Endothelial cell (in vitro differentiated cells): ENCODE data around the gene ADAM30. TPM values are rescaled to one million over a fixed set of nuclear protein-coding genes. Genes with fewer than 3 reads are reported as not detected.
"Not testable (repeated sequence)": the region's sequence is repeated elsewhere in the genome, so short reads cannot be mapped to it uniquely, and the experiment has no call there.

Source experiments
- DNase-seq: peaks from one replicate; pipeline ENCODE4 v3.0.0; 2021; ENCODE audit warnings: low spot score
- H3K27ac Mint-ChIP-seq: one replicate; pipeline ENCODE4 v1.8.0; 2021; ENCODE audit warnings: mixed read lengths, inconsistent platforms; ENCODE audit not compliant: unreplicated experiment
- H3K27me3 Mint-ChIP-seq: one replicate; pipeline ENCODE4 v1.8.0; 2021; ENCODE audit warnings: mild to moderate bottlenecking, moderate library complexity, mixed read lengths, inconsistent platforms; ENCODE audit not compliant: unreplicated experiment
- H3K36me3 Mint-ChIP-seq: one replicate; pipeline ENCODE4 v1.8.0; 2021; ENCODE audit warnings: mild to moderate bottlenecking, low read depth, mixed read lengths, inconsistent platforms; ENCODE audit not compliant: unreplicated experiment
- H3K4me1 Mint-ChIP-seq: one replicate; pipeline ENCODE4 v1.8.0; 2021; ENCODE audit warnings: mild to moderate bottlenecking, mixed read lengths, inconsistent platforms; ENCODE audit not compliant: unreplicated experiment
- H3K4me3 Mint-ChIP-seq: one replicate; pipeline ENCODE4 v1.8.0; 2021; ENCODE audit warnings: mild to moderate bottlenecking, mixed read lengths, inconsistent platforms; ENCODE audit not compliant: unreplicated experiment
- H3K9me3 Mint-ChIP-seq: one replicate; pipeline ENCODE4 v1.8.0; 2021; ENCODE audit warnings: mixed read lengths, inconsistent platforms; ENCODE audit not compliant: unreplicated experiment
- CTCF ChIP-seq: fragments of 200-600 bp; sonication (generic); IDR thresholded peaks from one replicate; pipeline ENCODE4 v1.5.0; 2021; ENCODE audit warnings: antibody characterized with exemption; ENCODE audit not compliant: unreplicated experiment
- total RNA-seq: library from RNA; stranded (reverse); fragmentation: NEBNext Ultra II Directional; extraction: Animal tissue kit (Norgen Biotek cat#: 25700); gene quantifications from one replicate; pipeline ENCODE4 v1.2.1, GENCODE V29; 2021; ENCODE audit not compliant: unreplicated experiment

The ADAM30 gene
- total RNA-seq, 1 donor from 2014 or later: not detected

GRCh38 chr1:119858126-119858525 is 38.2 kb downstream of the ADAM30 start:
- Mint-ChIP-seq H3K4me1 (peaks cover 15% of the 10 kb centered on the region), H3K27me3 (no peaks in the 10 kb centered on the region), H3K36me3 (no peaks in the 10 kb centered on the region), H3K27ac (no peak overlapping the region), H3K9me3 (no peaks in the 10 kb centered on the region), H3K4me3 (no peak overlapping the region)
- no peak for DNase-seq
- TF ChIP-seq CTCF: no peak

GRCh38 chr1:119853155-119853554 is 43.2 kb downstream of the ADAM30 start:
- DNase-seq: no peak
- Mint-ChIP-seq H3K4me1 (peaks cover 3% of the 10 kb centered on the region), H3K27ac (no peak overlapping the region), H3K9me3 (no peaks in the 10 kb centered on the region), H3K27me3 (no peaks in the 10 kb centered on the region), H3K36me3 (no peaks in the 10 kb centered on the region), H3K4me3 (no peak overlapping the region)
- TF ChIP-seq CTCF: no peak

- not testable (repeated sequence) for H3K36me3 Mint-ChIP-seq, H3K4me3 Mint-ChIP-seq, H3K27me3 Mint-ChIP-seq, H3K9me3 Mint-ChIP-seq, H3K4me1 Mint-ChIP-seq, H3K27ac Mint-ChIP-seq, DNase-seq
- peak; percentile 74 for TF ChIP-seq CTCF
Measured at GRCh38 chr1:119844206-119844605, 52.1 kb downstream of the ADAM30 start.

Other genes starting within 250 kb of the ADAM30 start
- gene ZNF697, start 248.2 kb downstream of the ADAM30 start, total RNA-seq: 13.3 TPM
- gene PHGDH, start 184.6 kb downstream of the ADAM30 start, total RNA-seq: 137 TPM
- not detected for gene HMGCS2, start 127.6 kb downstream of the ADAM30 start, total RNA-seq
- not detected for gene REG4, start 85.1 kb downstream of the ADAM30 start, total RNA-seq
- 29.7 TPM for gene NOTCH2, start 173.1 kb upstream of the ADAM30 start, total RNA-seq